OCI-LY1 (cell line): ENCODE results near the gene MVB12A.
A peak's percentile ranks its signal among the peaks of the same experiment; 100 is the strongest.

Experiments
- H2AFZ ChIP-seq: fragments of 200-600 bp; sonication (generic), shearing (Covaris generic); 2 replicates; pipeline ENCODE4 v1.6.0; 2014; ENCODE audit warnings: antibody characterized with exemption, mild to moderate bottlenecking, low read length
- H3F3A ChIP-seq: fragments of 200-600 bp; sonication (generic), shearing (Covaris generic); 2 replicates; pipeline ENCODE4 v1.6.0; 2014; ENCODE audit warnings: mild to moderate bottlenecking, antibody characterized with exemption, low read length, moderate library complexity; ENCODE audit not compliant: insufficient read depth
- H3K27ac ChIP-seq: fragments of 200-600 bp; sonication (generic); 2 replicates; pipeline ENCODE4 v1.5.1; 2014; ENCODE audit warnings: low read length, mixed run types, mild to moderate bottlenecking, low read depth; ENCODE audit not compliant: poor library complexity, severe bottlenecking
- H3K27me3 ChIP-seq: fragments of 200-600 bp; sonication (generic); 2 replicates; pipeline ENCODE4 v1.6.0; 2014; ENCODE audit warnings: antibody characterized with exemption, mild to moderate bottlenecking, low read length, moderate library complexity; ENCODE audit not compliant: insufficient read depth
- H3K36me3 ChIP-seq: fragments of 200-600 bp; sonication (generic); 2 replicates; pipeline ENCODE4 v1.6.1; 2014; ENCODE audit warnings: mild to moderate bottlenecking, antibody characterized with exemption, low read length, moderate library complexity, mixed read lengths; ENCODE audit not compliant: insufficient read depth
- H3K4me1 ChIP-seq: fragments of 200-600 bp; sonication (generic); 2 replicates; pipeline ENCODE4 v1.5.1; 2014; ENCODE audit warnings: mild to moderate bottlenecking, low read length, moderate library complexity; ENCODE audit not compliant: insufficient read depth, severe bottlenecking
- H3K4me2 ChIP-seq: fragments of 200-600 bp; sonication (generic), shearing (Covaris generic); 2 replicates; pipeline ENCODE4 v1.6.1; 2014; ENCODE audit warnings: low read length
- H3K4me3 ChIP-seq: fragments of 200-600 bp; sonication (generic); 2 replicates; pipeline ENCODE4 v1.5.1; 2014; ENCODE audit warnings: low read length, low read depth, mild to moderate bottlenecking, mixed read lengths; ENCODE audit not compliant: poor library complexity, severe bottlenecking
- H3K79me2 ChIP-seq: fragments of 200-600 bp; shearing (Covaris generic); 2 replicates; pipeline ENCODE4 v1.6.1; 2016; ENCODE audit warnings: mixed run types, low read length, mixed read lengths; ENCODE audit not compliant: insufficient read depth
- H3K9ac ChIP-seq: fragments of 200-600 bp; sonication (generic), shearing (Covaris generic); 2 replicates; pipeline ENCODE4 v1.6.1; 2014; ENCODE audit warnings: mild to moderate bottlenecking, low read length, mixed read lengths
- H3K9me2 ChIP-seq: fragments of 200-600 bp; sonication (generic), shearing (Covaris generic); 2 replicates; pipeline ENCODE4 v1.6.1; 2014; ENCODE audit warnings: low read depth, mild to moderate bottlenecking, low read length, mixed read lengths
- H3K9me3 ChIP-seq: fragments of 200-600 bp; shearing (Covaris generic); 2 replicates; pipeline ENCODE4 v1.6.1; 2014; ENCODE audit warnings: low read length, mixed read lengths
- H4K20me1 ChIP-seq: fragments of 200-600 bp; sonication (generic), shearing (Covaris generic); 2 replicates; pipeline ENCODE4 v1.6.0; 2016; ENCODE audit warnings: mild to moderate bottlenecking, low read length; ENCODE audit not compliant: insufficient read depth
- EZH2 ChIP-seq: fragments of 200-600 bp; sonication (generic), shearing (Covaris generic); IDR thresholded peaks from 2 replicates; pipeline ENCODE4 v1.8.0; 2017; ENCODE audit warnings: borderline replicate concordance, mixed run types, mild to moderate bottlenecking, antibody characterized with exemption, low read length, moderate library complexity, mixed read lengths
- TF ChIP-seq, protein P1 (sequence below): fragments of 200-600 bp; sonication (generic), shearing (Covaris generic); IDR thresholded peaks from 2 replicates; pipeline ENCODE4 v1.5.1; 2017; ENCODE audit warnings: mild to moderate bottlenecking, antibody characterized with exemption, low read length, moderate library complexity, mixed read lengths

Gene MVB12A

DNA sequence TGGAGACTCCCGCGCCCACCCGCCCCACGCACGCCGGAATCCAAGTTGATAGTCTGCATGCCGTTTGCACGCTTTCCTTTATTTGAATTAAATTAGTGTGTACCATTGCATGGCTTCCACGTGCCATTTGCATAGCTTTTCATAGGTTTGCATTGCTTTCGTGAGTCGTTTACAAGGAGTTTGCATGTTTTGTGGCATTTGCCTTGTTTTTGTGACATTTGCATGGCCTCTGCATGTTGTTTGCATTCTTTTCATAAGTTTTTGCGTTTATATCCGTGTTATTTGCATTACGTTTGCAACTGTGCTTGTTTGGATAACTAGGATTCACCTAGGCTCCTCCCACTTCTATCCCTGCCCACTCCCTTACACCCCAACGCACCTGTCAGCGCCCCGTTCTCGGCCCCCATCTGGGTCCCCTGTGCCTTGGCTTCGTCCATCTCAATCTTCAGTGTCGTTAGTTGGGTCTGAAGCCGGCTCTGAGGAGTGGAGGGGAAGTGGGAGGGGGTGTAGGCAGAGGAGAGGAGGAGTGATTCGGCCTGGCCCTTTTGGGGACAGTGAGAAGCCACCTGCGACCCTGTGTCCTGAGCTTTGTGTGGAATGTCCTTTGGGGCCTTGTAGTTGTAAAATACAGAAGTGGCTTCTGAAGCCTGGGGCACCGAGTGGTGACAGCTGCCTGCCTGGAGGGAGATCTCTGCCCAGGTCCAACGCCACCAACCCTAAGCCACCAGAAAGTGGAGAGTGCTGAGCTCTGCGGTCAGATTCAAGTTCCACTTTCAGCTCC lies 28.3 kb upstream of the MVB12A start:
- Histone ChIP-seq H3K9me2 (no peaks in the 10 kb centered on the region), H3F3A (no peaks in the 10 kb centered on the region), H3K4me2 (peak overlapping the region; percentile 75), H3K4me1 (peaks cover 16% of the 10 kb centered on the region), H3K9me3 (peaks cover 3% of the 10 kb centered on the region; the same call in 1 of the 2 replicates), H4K20me1 (no peaks in the 10 kb centered on the region), H3K36me3 (no peaks in the 10 kb centered on the region; the same call in 1 of the 2 replicates), H3K9ac (peak overlapping the region; percentile 33; the same call in 1 of the 2 replicates), H3K79me2 (no peaks in the 10 kb centered on the region), H3K4me3 (peak overlapping the region; percentile 55), H2AFZ (no peak overlapping the region), H3K27me3 (no peaks in the 10 kb centered on the region; the same call in 1 of the 2 replicates), H3K27ac (no peak overlapping the region)
- no peak for TF ChIP-seq EZH2
- TF ChIP-seq, protein P1, sequence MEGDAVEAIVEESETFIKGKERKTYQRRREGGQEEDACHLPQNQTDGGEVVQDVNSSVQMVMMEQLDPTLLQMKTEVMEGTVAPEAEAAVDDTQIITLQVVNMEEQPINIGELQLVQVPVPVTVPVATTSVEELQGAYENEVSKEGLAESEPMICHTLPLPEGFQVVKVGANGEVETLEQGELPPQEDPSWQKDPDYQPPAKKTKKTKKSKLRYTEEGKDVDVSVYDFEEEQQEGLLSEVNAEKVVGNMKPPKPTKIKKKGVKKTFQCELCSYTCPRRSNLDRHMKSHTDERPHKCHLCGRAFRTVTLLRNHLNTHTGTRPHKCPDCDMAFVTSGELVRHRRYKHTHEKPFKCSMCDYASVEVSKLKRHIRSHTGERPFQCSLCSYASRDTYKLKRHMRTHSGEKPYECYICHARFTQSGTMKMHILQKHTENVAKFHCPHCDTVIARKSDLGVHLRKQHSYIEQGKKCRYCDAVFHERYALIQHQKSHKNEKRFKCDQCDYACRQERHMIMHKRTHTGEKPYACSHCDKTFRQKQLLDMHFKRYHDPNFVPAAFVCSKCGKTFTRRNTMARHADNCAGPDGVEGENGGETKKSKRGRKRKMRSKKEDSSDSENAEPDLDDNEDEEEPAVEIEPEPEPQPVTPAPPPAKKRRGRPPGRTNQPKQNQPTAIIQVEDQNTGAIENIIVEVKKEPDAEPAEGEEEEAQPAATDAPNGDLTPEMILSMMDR = no peak

DNA sequence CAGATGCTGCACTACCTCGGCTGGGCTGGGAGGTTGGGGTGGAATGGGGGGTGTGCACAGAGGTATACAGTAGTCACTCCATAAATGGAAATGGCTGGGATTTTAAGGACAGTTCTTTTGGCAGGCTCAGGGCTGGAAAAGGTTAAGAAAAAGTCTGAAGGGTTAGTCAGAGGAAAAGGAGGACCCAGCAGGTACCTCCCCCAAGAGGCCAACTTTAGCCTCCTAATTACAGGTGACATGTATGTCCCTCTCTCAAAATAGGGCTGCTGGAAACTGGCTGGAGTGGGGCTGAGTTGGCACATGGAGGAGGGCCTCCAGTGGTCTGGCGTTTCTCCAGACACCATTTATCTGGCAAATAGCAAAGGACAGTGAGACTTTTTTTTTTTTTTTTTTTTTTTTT lies 26.8 kb upstream of the MVB12A start:
- no peak overlapping the region for H3K27ac ChIP-seq

GRCh38 chr19:17393914-17394313 lies 25.9 kb upstream of the MVB12A start, which contains the start of gene CCDC194:
Gene CCDC194, minus strand, starts transcription at chr19:17394196. Its CDS starts 38 bp downstream, at chr19:17394158.
- Histone ChIP-seq H3K27me3 (no peaks in the 10 kb centered on the region; the same call in 1 of the 2 replicates), H3K4me3 (no peak within 1 kb of the TSS), H3K9me2 (no peaks in the 10 kb centered on the region), H3K79me2 (no peaks in the 10 kb centered on the region), H3K4me1 (peaks cover 16% of the 10 kb centered on the region), H3K4me2 (no peak within 1 kb of the TSS), H3K27ac (no peak within 1 kb of the TSS), H3K36me3 (peaks cover 8% of the 10 kb centered on the region), H2AFZ (no peak within 1 kb of the TSS), H4K20me1 (no peaks in the 10 kb centered on the region), H3F3A (no peaks in the 10 kb centered on the region), H3K9me3 (peaks cover 3% of the 10 kb centered on the region; the same call in 1 of the 2 replicates), H3K9ac (no peak within 1 kb of the TSS)
- no peak for TF ChIP-seq EZH2
- TF ChIP-seq, protein P1 = no peak

More for the DNA sequence above, 26.8 kb upstream of the MVB12A start:
- no peaks in the 10 kb centered on the region for H3K9me2 ChIP-seq
- H3K4me1 ChIP-seq = peaks cover 16% of the 10 kb centered on the region
- no peak overlapping the region for H3K4me3 ChIP-seq
- H4K20me1 ChIP-seq = no peaks in the 10 kb centered on the region
- no peaks in the 10 kb centered on the region; the same call in 1 of the 2 replicates for H3K27me3 ChIP-seq
- no peak overlapping the region for H2AFZ ChIP-seq
- no peaks in the 10 kb centered on the region for H3K79me2 ChIP-seq
- H3K4me2 ChIP-seq = no peak overlapping the region
- no peak overlapping the region for H3K9ac ChIP-seq
- no peak for TF ChIP-seq EZH2
- TF ChIP-seq, protein P1 = no peak
- no peaks in the 10 kb centered on the region for H3F3A ChIP-seq
- H3K9me3 ChIP-seq = peaks cover 3% of the 10 kb centered on the region; the same call in 1 of the 2 replicates
- peaks cover 8% of the 10 kb centered on the region for H3K36me3 ChIP-seq
